HepG2 (cell line): ENCODE measurements around the gene NSD1. TPM values are rescaled to one million over a fixed set of nuclear protein-coding genes. Genes with fewer than 3 reads are reported as not detected.
"Not testable (repeated sequence)": the region's sequence is repeated elsewhere in the genome, so short reads cannot be mapped to it uniquely, and the experiment has no call there.

Experiments
- ATAC-seq: fragments of 200-7000 bp; cut with Tn5 transposase; 3 replicates; pipeline ENCODE4 v1.9.1; 2020; ENCODE audit warnings: mild to moderate bottlenecking, moderate library complexity
- BruUV-seq: library from RNA; stranded (reverse); fragments of 400-500 nt; replicated peaks from 2 replicates; lab custom pipeline; 2021; lab: Mats Ljungman, UMichigan
- CTCF ChIA-PET: fragments of 300-600 bp; formaldehyde crosslinking; extraction: SDS; loops from one replicate; lab custom pipeline; 2021; ENCODE audit warnings: low total read pairs, inconsistent platforms, low intra/inter-chr PET ratio; lab: Yijun Ruan, JAX
- POLR2A ChIA-PET: fragments of 350-600 bp; sonication (Branson Sonifier 250); formaldehyde crosslinking; loops from one replicate; lab custom pipeline; 2020; ENCODE audit warnings: antibody characterized with exemption, inconsistent platforms; lab: Yijun Ruan, JAX
- DNase-seq: peaks from one replicate; pipeline ENCODE4 v3.0.0-alpha.2; 2015; ENCODE audit warnings: low spot score
- FAIRE-seq: peaks from 3 replicates; lab custom pipeline; 2011; peaks lifted over from hg19 to GRCh38; lab: Jason Lieb, UNC
- H2AFZ ChIP-seq: one replicate; pipeline ENCODE4 v1.6.1; 2011; ENCODE audit warnings: low read length, inconsistent platforms
- H3K27ac ChIP-seq: fragments of 300-600 bp; 3 replicates; pipeline ENCODE4 v1.8.0; 2011; ENCODE audit warnings: mixed run types, mild to moderate bottlenecking, mixed read lengths, low read length, inconsistent platforms; ENCODE audit not compliant: insufficient read depth; ENCODE audit errors: extremely low read length
- H3K27me3 ChIP-seq, 2 experiments: fragments of 200-600 bp in 1 of 2; 2 replicates in 1 of 2; 3 replicates in 1 of 2; pipeline versions ENCODE4 v1.6.0 to v1.8.0; 2011; ENCODE audit warnings: low read length in 2 of 2, mild to moderate bottlenecking in 2 of 2, moderate library complexity in 2 of 2, inconsistent platforms in 1 of 2; ENCODE audit not compliant: insufficient read depth in 2 of 2, control insufficient read depth in 1 of 2
- H3K36me3 ChIP-seq, 2 experiments: fragments of 200-600 bp in 1 of 2; replicated peaks in 1 of 2; 2 replicates in 1 of 2; 3 replicates in 1 of 2; pipeline versions ENCODE4 v1.5.1 to v1.8.0; 2011; ENCODE audit warnings: low read length in 2 of 2, inconsistent platforms in 1 of 2; ENCODE audit not compliant: insufficient read depth in 2 of 2, control insufficient read depth in 1 of 2
- H3K4me1 ChIP-seq: 2 replicates; pipeline ENCODE4 v1.5.1; 2012; ENCODE audit warnings: low read length, inconsistent platforms; ENCODE audit not compliant: insufficient read depth
- H3K4me2 ChIP-seq: 2 replicates; pipeline ENCODE4 v1.6.0; 2011; ENCODE audit warnings: low read depth, low read length, inconsistent platforms
- H3K4me3 ChIP-seq, 3 experiments: fragments of 200-600 bp in 1 of 3; sonication (generic), shearing (Covaris generic) in 1 of 3; replicated peaks in 1 of 3; 2 replicates each; pipeline ENCODE4 v1.5.1; 2011 to 2016; ENCODE audit warnings: low read length in 3 of 3, inconsistent platforms in 2 of 3, low read depth in 2 of 3, mild to moderate bottlenecking in 2 of 3, control low read depth in 1 of 3, mixed read lengths in 1 of 3; ENCODE audit not compliant: insufficient read depth in 1 of 3
- H3K79me2 ChIP-seq: one replicate; pipeline ENCODE4 v1.6.1; 2011; ENCODE audit warnings: low read length, inconsistent platforms; ENCODE audit not compliant: insufficient read depth
- H3K9ac ChIP-seq: 2 replicates; pipeline ENCODE4 v1.6.0; 2011; ENCODE audit warnings: mild to moderate bottlenecking, low read depth, low read length, inconsistent platforms; ENCODE audit not compliant: insufficient read depth
- H3K9me3 ChIP-seq: 2 replicates; pipeline ENCODE4 v1.5.1; 2012; ENCODE audit warnings: mild to moderate bottlenecking, low read length
- H4K20me1 ChIP-seq: 2 replicates; pipeline ENCODE4 v1.6.0; 2011; ENCODE audit warnings: inconsistent platforms, mild to moderate bottlenecking, low read length, moderate library complexity; ENCODE audit not compliant: insufficient read depth
- AGO2 ChIP-seq: fragments of 200-400 bp; formaldehyde crosslinking; optimal IDR thresholded peaks from 2 replicates; pipeline ENCODE3; 2017; ENCODE audit warnings: mild to moderate bottlenecking, low read depth, low read length, moderate library complexity
- NFIC ChIP-seq: IDR thresholded peaks from 2 replicates; pipeline ENCODE4 v1.6.1; 2012; ENCODE audit warnings: mild to moderate bottlenecking, low read length, inconsistent platforms
- NR1H2 ChIP-seq: sonication (generic); formaldehyde crosslinking; IDR thresholded peaks from 2 replicates; pipeline ENCODE4 v1.8.1; 2022; ENCODE audit warnings: low read depth, missing genetic modification reagents, borderline replicate concordance
- RAD21 ChIP-seq: fragments of 450-650 bp; formaldehyde crosslinking; IDR thresholded peaks from 2 replicates; pipeline ENCODE4 v1.5.0; 2020; ENCODE audit warnings: mild to moderate bottlenecking
- RAD51 ChIP-seq: fragments of 450-650 bp; IDR thresholded peaks from 2 replicates; pipeline ENCODE4 v1.6.1; 2016; ENCODE audit warnings: borderline replicate concordance
- RBFOX2 ChIP-seq: fragments of 200-400 bp; formaldehyde crosslinking; IDR thresholded peaks from 2 replicates; pipeline ENCODE4 v1.6.1; 2017; ENCODE audit warnings: low read depth, mild to moderate bottlenecking, low read length
- RBM22 ChIP-seq: fragments of 200-400 bp; formaldehyde crosslinking; optimal IDR thresholded peaks from 2 replicates; pipeline ENCODE3; 2017; ENCODE audit warnings: mild to moderate bottlenecking, low read length, moderate library complexity
- ZC3H4 ChIP-seq: sonication (generic); formaldehyde crosslinking; IDR thresholded peaks from 2 replicates; pipeline ENCODE4 v1.4.0; 2020; ENCODE audit warnings: missing genetic modification reagents, borderline replicate concordance
- ZNF672 ChIP-seq: sonication (generic); formaldehyde crosslinking; IDR thresholded peaks from 2 replicates; pipeline ENCODE4 v1.8.1; 2022; ENCODE audit warnings: missing genetic modification reagents
- ZNF747 ChIP-seq: sonication (generic); formaldehyde crosslinking; IDR thresholded peaks from 2 replicates; pipeline ENCODE4 v1.8.1; 2023; ENCODE audit warnings: missing genetic modification reagents, mild to moderate bottlenecking, borderline replicate concordance
- ZNF761 ChIP-seq: sonication (generic); formaldehyde crosslinking; conservative IDR thresholded peaks from 2 replicates; pipeline ENCODE4 v1.4.0; 2020; ENCODE audit warnings: mild to moderate bottlenecking, missing genetic modification reagents
- WGBS: methylation state at CpG from one replicate; pipeline ENCODE4 v1.1.6; 2017; ENCODE audit warnings: low lambda C conversion rate; 5-methylcytosine and 5-hydroxymethylcytosine counted together
- in situ Hi-C: cut with HindIII; loops from 2 replicates; pipeline ENCODE4 v1.10.0; 2017; ENCODE audit warnings: low pct_unique_long_range_greater_than_20kb; ENCODE audit not compliant: extremely low pct_ligation_motif_present
- intact Hi-C: fragments of 100-400 bp; cut with micrococcal nuclease; formaldehyde crosslinking; loops from one replicate; pipeline ENCODE4 v1.10.0; 2022; ENCODE audit not compliant: unreplicated experiment
- polyA plus RNA-seq, 8 experiments: library from polyadenylated mRNA; depleted of rRNA in 3 of 8; stranded (reverse) in 7 of 8; unstranded in 1 of 8; fragments of >200 nt; fragmentation: Illumina TruSeq in 4 of 8; extraction: Trizol in 4 of 8; gene quantifications; 2 replicates each; pipeline versions ENCODE4 v1.2.1 to v1.2.3, GENCODE V29; 2011 to 2016; ENCODE audit warnings: low read depth in 4 of 8, missing spikeins in 1 of 8, mixed read lengths in 1 of 8; ENCODE audit not compliant: insufficient read depth in 1 of 8
- total RNA-seq, 5 experiments: library from RNA; depleted of rRNA; stranded (reverse); fragments of >200 nt; fragmentation: Illumina TruSeq; extraction: Trizol; gene quantifications; 2 replicates each; pipeline ENCODE4 v1.2.3, GENCODE V29; 2016; ENCODE audit warnings: low read depth in 1 of 5

Gene NSD1
- total and polyA plus RNA-seq, 2 of the 13 experiments (the other 11 are each of a cell fraction or from before 2014, with no cell fraction given), result 0.01 to 0.09 TPM

DNA sequence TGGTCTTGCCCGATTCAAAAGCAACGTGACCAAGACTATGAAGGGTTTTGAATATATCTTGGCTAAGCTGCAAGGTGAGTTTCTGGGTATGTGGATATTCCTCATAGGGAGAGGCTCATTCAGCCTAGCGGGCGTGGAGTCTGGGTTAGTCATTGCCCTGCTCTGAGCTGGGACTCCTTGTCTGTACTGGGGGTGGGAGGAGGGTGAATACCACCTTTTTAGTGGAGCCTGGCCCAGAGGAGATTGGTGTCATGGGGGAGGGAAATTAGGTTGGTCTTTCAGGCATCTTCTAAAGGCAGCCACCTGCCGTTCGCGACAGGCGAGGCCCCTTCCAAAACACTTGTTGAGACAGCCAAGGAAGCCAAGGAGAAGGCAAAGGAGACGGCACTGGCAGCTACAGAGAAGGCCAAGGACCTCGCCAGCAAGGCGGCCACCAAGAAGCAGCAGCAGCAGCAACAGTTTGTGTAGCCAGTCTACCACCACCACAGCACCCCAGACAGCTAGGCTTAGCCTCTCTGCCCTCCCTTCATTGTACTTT is 172.6 kb downstream of the NSD1 start:
- H3K4me3 ChIP-seq, DNase-seq, H3K4me2 ChIP-seq, intact Hi-C loops, H3K9me3 ChIP-seq, in situ Hi-C loops, POLR2A ChIA-PET, BruUV-seq, CTCF ChIA-PET, ATAC-seq, H2AFZ ChIP-seq, H3K27me3 ChIP-seq, H3K27ac ChIP-seq, FAIRE-seq, H3K9ac ChIP-seq: not testable (repeated sequence)
- Histone ChIP-seq H3K79me2 (peaks cover 31% of the 10 kb centered on the region), H3K4me1 (peaks cover 50% of the 10 kb centered on the region), H3K36me3 (peaks cover 7 to 38% of the 10 kb centered on the region in 2 experiments), H4K20me1 (peaks cover 19% of the 10 kb centered on the region)
- TF ChIP-seq RBFOX2 (peak; percentile 37; the same call in 1 of the 2 replicates), AGO2 (peak; percentile 27)
- 100% methylated on average over 8 of the region's 11 CpGs for WGBS

DNA sequence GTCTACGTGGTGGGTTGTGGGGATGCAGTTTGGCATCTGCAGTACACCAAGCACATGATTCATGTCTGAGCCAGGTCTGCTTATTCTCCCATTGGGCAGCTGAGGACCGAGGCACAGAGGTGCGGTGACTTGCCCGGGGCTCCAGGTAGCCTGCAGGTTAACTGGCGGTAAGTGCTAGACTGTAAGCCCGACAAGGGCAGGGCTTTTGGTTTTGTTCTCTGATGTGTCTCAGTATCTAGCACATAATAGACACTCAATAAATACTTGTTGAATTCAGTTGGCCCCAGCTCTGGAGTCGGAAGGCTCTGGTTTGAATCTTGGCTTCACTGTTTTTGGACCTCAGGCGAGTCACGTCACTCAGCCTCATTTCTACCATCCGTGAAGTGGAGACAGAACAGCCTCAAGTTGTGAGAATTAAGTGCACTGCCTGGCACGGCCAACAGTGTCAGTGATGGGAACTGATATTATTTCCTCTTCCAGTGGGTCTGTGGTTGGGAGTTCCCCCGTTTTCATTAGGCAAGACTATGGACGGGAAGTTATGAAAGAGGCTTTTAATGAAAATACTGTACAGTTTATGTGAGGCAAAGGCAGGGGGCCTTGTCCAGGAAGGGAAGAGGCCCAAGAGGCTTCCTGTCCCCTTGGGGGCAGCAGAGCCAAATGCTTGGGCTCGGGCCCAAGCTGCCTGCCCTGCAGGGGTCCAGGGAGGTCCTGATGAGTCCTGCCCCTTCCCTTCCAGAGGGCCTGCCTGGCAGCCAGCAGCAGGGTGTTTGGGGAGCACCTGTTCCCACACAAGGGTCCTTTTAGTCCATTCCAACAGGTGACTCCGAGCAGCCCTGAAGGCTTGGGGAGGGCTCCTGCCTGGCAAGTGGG is 173.3 kb downstream of the NSD1 start:
- no peak for DNase-seq
- no peak for FAIRE-seq
- intact Hi-C loops, result no loop called here
- TF ChIP-seq RAD21 (CRISPR knock-in tag) (peak; percentile 15), ZNF761 (no peak), NR1H2 (CRISPR knock-in tag) (no peak), ZNF672 (CRISPR knock-in tag) (no peak), NFIC (no peak), RAD51 (no peak), ZNF747 (CRISPR knock-in tag) (no peak), ZC3H4 (CRISPR knock-in tag) (peak; percentile 67; the same call in 1 of the 2 replicates), RBM22 (peak; percentile 88), AGO2 (no peak)

More for the DNA sequence above, 173.3 kb downstream of the NSD1 start:
- POLR2A ChIA-PET, result interaction anchor here (1.5 kb wide), 1 partner anchor 72 kb away, joined by 4 read pairs; no protein-coding TSS in a partner anchor
- peaks cover 7 to 30% of the 10 kb centered on the region in 2 experiments for H3K36me3 ChIP-seq
- peaks cover 33% of the 10 kb centered on the region for H3K79me2 ChIP-seq
- peaks cover 44% of the 10 kb centered on the region for H3K4me1 ChIP-seq
- CTCF ChIA-PET, result no interaction called here
- no TSS peak for BruUV-seq
- H3K4me3 ChIP-seq, result no peak overlapping the region
- no peak overlapping the region for H3K9ac ChIP-seq
- H3K4me2 ChIP-seq, result no peak overlapping the region
- H3K9me3 ChIP-seq, result no peaks in the 10 kb centered on the region
- no peaks in the 10 kb centered on the region; a peak in 1 of 5 replicates for H3K27me3 ChIP-seq
- H2AFZ ChIP-seq, result no peak overlapping the region
- in situ Hi-C loops, result no loop called here
- no peak for ATAC-seq
- no peak overlapping the region for H3K27ac ChIP-seq
- peaks cover 19% of the 10 kb centered on the region for H4K20me1 ChIP-seq
- 95% methylated on average over 13 of the region's 15 CpGs for WGBS
